Measurements from ENCODE around the gene TMEM171.

The TMEM171 gene

DNA sequence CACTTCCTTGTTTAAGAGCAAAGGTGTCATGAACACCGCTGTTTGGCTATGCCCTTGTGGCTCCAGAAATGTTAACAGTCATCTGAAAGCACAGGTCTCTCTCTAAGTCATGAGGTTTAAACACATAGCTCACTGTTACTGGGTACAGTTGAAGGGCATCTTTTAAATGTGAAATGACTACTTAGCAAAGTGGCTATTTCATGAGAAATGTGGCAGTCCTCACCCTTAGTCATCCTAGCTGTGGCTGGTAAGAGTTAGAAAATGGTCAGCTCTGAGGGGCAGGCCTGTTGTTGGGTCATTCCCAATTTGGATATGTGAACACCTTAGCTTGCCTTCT lies 24.2 kb upstream of the TMEM171 start:
- no peaks in the 10 kb centered on the region for H3K79me2 ChIP-seq (ENCODE audit: insufficient read depth, low read length)
- H3K4me1 ChIP-seq (ENCODE audit: insufficient read depth, low read length, poor library complexity, severe bottlenecking), result no peaks in the 10 kb centered on the region
- no peak overlapping the region for H3K4me3 ChIP-seq (ENCODE audit: low read length, poor library complexity, severe bottlenecking)
- H3K9ac ChIP-seq (ENCODE audit: low read depth, low read length, poor library complexity, severe bottlenecking), result no peak overlapping the region
- no peak overlapping the region for H2AFZ ChIP-seq (ENCODE audit: low read length)
- TF ChIP-seq EZH2phosphoT487 (IDR thresholded peaks at IDR 0.05; ENCODE audit: borderline replicate concordance), result no peak
- TF ChIP-seq, protein P1, sequence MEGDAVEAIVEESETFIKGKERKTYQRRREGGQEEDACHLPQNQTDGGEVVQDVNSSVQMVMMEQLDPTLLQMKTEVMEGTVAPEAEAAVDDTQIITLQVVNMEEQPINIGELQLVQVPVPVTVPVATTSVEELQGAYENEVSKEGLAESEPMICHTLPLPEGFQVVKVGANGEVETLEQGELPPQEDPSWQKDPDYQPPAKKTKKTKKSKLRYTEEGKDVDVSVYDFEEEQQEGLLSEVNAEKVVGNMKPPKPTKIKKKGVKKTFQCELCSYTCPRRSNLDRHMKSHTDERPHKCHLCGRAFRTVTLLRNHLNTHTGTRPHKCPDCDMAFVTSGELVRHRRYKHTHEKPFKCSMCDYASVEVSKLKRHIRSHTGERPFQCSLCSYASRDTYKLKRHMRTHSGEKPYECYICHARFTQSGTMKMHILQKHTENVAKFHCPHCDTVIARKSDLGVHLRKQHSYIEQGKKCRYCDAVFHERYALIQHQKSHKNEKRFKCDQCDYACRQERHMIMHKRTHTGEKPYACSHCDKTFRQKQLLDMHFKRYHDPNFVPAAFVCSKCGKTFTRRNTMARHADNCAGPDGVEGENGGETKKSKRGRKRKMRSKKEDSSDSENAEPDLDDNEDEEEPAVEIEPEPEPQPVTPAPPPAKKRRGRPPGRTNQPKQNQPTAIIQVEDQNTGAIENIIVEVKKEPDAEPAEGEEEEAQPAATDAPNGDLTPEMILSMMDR (conservative IDR thresholded peaks at IDR 0.05; ENCODE audit: low read length), result no peak
- H3K4me2 ChIP-seq (ENCODE audit: low read depth, low read length, poor library complexity, severe bottlenecking), result no peak overlapping the region
- H3F3A ChIP-seq (ENCODE audit: low read depth), result no peaks in the 10 kb centered on the region
- no peaks in the 10 kb centered on the region for H4K20me1 ChIP-seq (ENCODE audit: insufficient read depth, low read length, poor library complexity, severe bottlenecking)
- no peaks in the 10 kb centered on the region for H3K36me3 ChIP-seq (ENCODE audit: insufficient read depth, low read length)
- H3K27me3 ChIP-seq (ENCODE audit: insufficient read depth, low read length, poor library complexity, severe bottlenecking), result no peaks in the 10 kb centered on the region
- H3K9me3 ChIP-seq (ENCODE audit: insufficient read depth, low read depth, low read length), result peaks cover 4% of the 10 kb centered on the region; the same call in 1 of the 2 replicates
- H3K9me2 ChIP-seq (replicated peaks; ENCODE audit: low read depth, low read length), result no peaks in the 10 kb centered on the region

- Histone ChIP-seq H3K9me3 (ENCODE audit: insufficient read depth, low read depth, low read length) (peaks cover 4% of the 10 kb centered on the region; the same call in 1 of the 2 replicates), H2AFZ (ENCODE audit: low read length) (no peak overlapping the region), H3K36me3 (ENCODE audit: insufficient read depth, low read length) (no peaks in the 10 kb centered on the region), H3F3A (ENCODE audit: low read depth) (no peaks in the 10 kb centered on the region), H3K4me1 (ENCODE audit: insufficient read depth, low read length, poor library complexity, severe bottlenecking) (no peaks in the 10 kb centered on the region), H3K9ac (ENCODE audit: low read depth, low read length, poor library complexity, severe bottlenecking) (no peak overlapping the region), H3K79me2 (ENCODE audit: insufficient read depth, low read length) (no peaks in the 10 kb centered on the region), H3K27me3 (ENCODE audit: insufficient read depth, low read length, poor library complexity, severe bottlenecking) (no peaks in the 10 kb centered on the region), H3K4me3 (ENCODE audit: low read length, poor library complexity, severe bottlenecking) (no peak overlapping the region), H3K9me2 (replicated peaks; ENCODE audit: low read depth, low read length) (no peaks in the 10 kb centered on the region), H3K4me2 (ENCODE audit: low read depth, low read length, poor library complexity, severe bottlenecking) (no peak overlapping the region), H4K20me1 (ENCODE audit: insufficient read depth, low read length, poor library complexity, severe bottlenecking) (no peaks in the 10 kb centered on the region)
- TF ChIP-seq EZH2phosphoT487 (IDR thresholded peaks at IDR 0.05; ENCODE audit: borderline replicate concordance), result no peak
- TF ChIP-seq, protein P1 (conservative IDR thresholded peaks at IDR 0.05; ENCODE audit: low read length), result no peak
Measured at GRCh38 chr5:73097740-73098139, 22.6 kb upstream of the TMEM171 start.

GRCh38 chr5:73100109-73100508 lies 20.3 kb upstream of the TMEM171 start:
- no peak overlapping the region for H3K4me3 ChIP-seq (ENCODE audit: low read length, poor library complexity, severe bottlenecking)
- no peak overlapping the region for H3K4me2 ChIP-seq (ENCODE audit: low read depth, low read length, poor library complexity, severe bottlenecking)
- no peaks in the 10 kb centered on the region for H3F3A ChIP-seq (ENCODE audit: low read depth)
- no peaks in the 10 kb centered on the region for H3K79me2 ChIP-seq (ENCODE audit: insufficient read depth, low read length)
- H3K36me3 ChIP-seq (ENCODE audit: insufficient read depth, low read length), result no peaks in the 10 kb centered on the region
- TF ChIP-seq, protein P1 (conservative IDR thresholded peaks at IDR 0.05; ENCODE audit: low read length), result no peak
- no peak for TF ChIP-seq EZH2phosphoT487 (IDR thresholded peaks at IDR 0.05; ENCODE audit: borderline replicate concordance)
- H2AFZ ChIP-seq (ENCODE audit: low read length), result no peak overlapping the region
- H3K9me2 ChIP-seq (replicated peaks; ENCODE audit: low read depth, low read length), result no peaks in the 10 kb centered on the region
- H4K20me1 ChIP-seq (ENCODE audit: insufficient read depth, low read length, poor library complexity, severe bottlenecking), result no peaks in the 10 kb centered on the region
- peaks cover 4% of the 10 kb centered on the region; the same call in 1 of the 2 replicates for H3K9me3 ChIP-seq (ENCODE audit: insufficient read depth, low read depth, low read length)
- H3K9ac ChIP-seq (ENCODE audit: low read depth, low read length, poor library complexity, severe bottlenecking), result no peak overlapping the region
- no peaks in the 10 kb centered on the region for H3K4me1 ChIP-seq (ENCODE audit: insufficient read depth, low read length, poor library complexity, severe bottlenecking)
- no peaks in the 10 kb centered on the region for H3K27me3 ChIP-seq (ENCODE audit: insufficient read depth, low read length, poor library complexity, severe bottlenecking)
